Measurements from ENCODE around the gene UGT3A1. TPM values are rescaled to one million over a fixed set of nuclear protein-coding genes. Genes with fewer than 3 reads are reported as not detected.
A peak's percentile ranks its signal among the peaks of the same experiment; 100 is the strongest.

The UGT3A1 gene
- total and polyA plus RNA-seq, 4 donors, result 0.13 TPM; not detected in 3

GRCh38 chr5:35938568-35939227 lies 52.5 kb downstream of the UGT3A1 start, which contains the start of gene CAPSL:
Gene CAPSL (minus strand): TSS chr5:35938622. CDS start chr5:35921120, 17,502 bp downstream.
- intact Hi-C loops (cut with DNase I), result no loop called here
- Histone ChIP-seq H3K27ac (ENCODE audit: low read depth in 1 of 2, low read length in 2 of 2) (no peak within 1 kb of the TSS), H3K4me3 (ENCODE audit: low read length in 2 of 2) (no peak within 1 kb of the TSS), H3K9me3 (ENCODE audit: control insufficient read depth, low read length) (peaks cover 2% of the 10 kb centered on the region), H3K4me1 (ENCODE audit: control insufficient read depth in 1 of 2, insufficient read depth in 2 of 2, low read length in 2 of 2) (no peaks in the 10 kb centered on the region), H3K27me3 (ENCODE audit: control insufficient read depth in 1 of 2, insufficient read depth in 2 of 2, low read length in 1 of 2) (no peaks in the 10 kb centered on the region), H3K36me3 (ENCODE audit: control insufficient read depth in 1 of 2, insufficient read depth in 2 of 2, low read length in 1 of 2) (no peaks in the 10 kb centered on the region)
- 38 to 44% methylated on average over 2 of the region's 2 CpGs for WGBS, 2 donors
- DNase-seq (no peak), ATAC-seq (ENCODE audit: low FRiP score) (no peak)

GRCh38 chr5:35926389-35927051 lies 64.7 kb downstream of the UGT3A1 start:
- no peaks in the 10 kb centered on the region for H3K9me3 ChIP-seq (ENCODE audit: control insufficient read depth, low read length)
- ATAC-seq (ENCODE audit: low FRiP score) (peak; percentile 78), DNase-seq (no peak)
- no peak overlapping the region for H3K27ac ChIP-seq (ENCODE audit: low read depth in 1 of 2, low read length in 2 of 2)
- H3K4me1 ChIP-seq (ENCODE audit: control insufficient read depth in 1 of 2, insufficient read depth in 2 of 2, low read length in 2 of 2), result no peaks in the 10 kb centered on the region
- no peaks in the 10 kb centered on the region for H3K36me3 ChIP-seq (ENCODE audit: control insufficient read depth in 1 of 2, insufficient read depth in 2 of 2, low read length in 1 of 2)
- 32% methylated on average over 13 of the region's 13 CpGs for WGBS, 2 donors
- H3K27me3 ChIP-seq (ENCODE audit: control insufficient read depth in 1 of 2, insufficient read depth in 2 of 2, low read length in 1 of 2), result no peaks in the 10 kb centered on the region
- intact Hi-C loops (cut with DNase I), result loop anchor here (5.0 kb wide), 1 partner anchor 839 kb away; no protein-coding TSS in a partner anchor
- no peak overlapping the region for H3K4me3 ChIP-seq (ENCODE audit: low read length in 2 of 2)

DNA sequence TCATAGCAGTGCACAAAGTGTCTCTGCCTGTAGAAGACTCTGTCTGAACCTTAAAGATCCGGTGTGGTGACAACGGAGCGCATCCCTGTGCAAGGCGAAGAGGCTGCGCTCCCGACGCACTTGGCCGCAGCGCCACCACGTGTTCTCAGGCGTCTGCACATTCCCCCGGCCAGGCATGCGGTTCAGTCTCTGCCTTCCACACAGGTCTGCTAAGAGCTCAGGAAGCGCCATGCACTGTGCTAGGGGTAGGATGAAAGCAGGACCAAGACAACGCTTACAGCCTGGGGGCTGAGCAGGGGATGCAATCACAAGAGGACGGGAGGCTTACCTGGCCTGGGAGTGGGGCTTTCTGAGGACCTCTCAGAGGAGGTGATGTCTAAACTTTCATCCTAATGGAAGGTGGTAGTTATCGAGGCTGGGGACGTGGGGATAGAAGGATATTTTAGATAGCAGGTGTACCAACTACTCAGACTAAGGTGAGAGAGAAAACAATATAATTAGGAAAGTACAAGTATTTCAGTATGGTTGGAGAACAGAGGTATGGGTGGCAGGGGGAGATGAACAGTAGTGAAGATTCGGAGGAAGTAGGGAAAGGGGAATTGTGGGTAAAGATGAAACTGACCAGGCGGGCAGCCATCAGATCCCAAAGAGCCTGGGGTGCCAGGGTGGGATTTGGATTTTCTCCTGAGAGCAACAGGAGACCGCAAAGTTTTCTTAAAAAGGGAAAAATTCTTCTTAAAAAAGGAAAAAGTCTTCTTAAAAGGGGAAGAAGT lies 66.1 kb downstream of the UGT3A1 start:
- H3K9me3 ChIP-seq (ENCODE audit: control insufficient read depth, low read length), result no peaks in the 10 kb centered on the region
- ATAC-seq (ENCODE audit: low FRiP score), result peak; percentile 68
- intact Hi-C loops (cut with DNase I), result loop anchor here (5.0 kb wide), 1 partner anchor 838 kb away; no protein-coding TSS in a partner anchor
- H3K27ac ChIP-seq (ENCODE audit: low read depth in 1 of 2, low read length in 2 of 2), result no peak overlapping the region
- H3K4me1 ChIP-seq (ENCODE audit: control insufficient read depth in 1 of 2, insufficient read depth in 2 of 2, low read length in 2 of 2), result no peaks in the 10 kb centered on the region
- no peaks in the 10 kb centered on the region for H3K36me3 ChIP-seq (ENCODE audit: control insufficient read depth in 1 of 2, insufficient read depth in 2 of 2, low read length in 1 of 2)
- 15 to 17% methylated on average over 21 of the region's 21 CpGs for WGBS, 2 donors
- no peak overlapping the region for H3K4me3 ChIP-seq (ENCODE audit: low read length in 2 of 2)
- no peaks in the 10 kb centered on the region for H3K27me3 ChIP-seq (ENCODE audit: control insufficient read depth in 1 of 2, insufficient read depth in 2 of 2, low read length in 1 of 2)
- DNase-seq, result peak; percentile 71 to 79

GRCh38 chr5:35924122-35924949 lies 66.9 kb downstream of the UGT3A1 start:
- intact Hi-C loops (cut with DNase I), result no loop called here
- H3K9me3 ChIP-seq (ENCODE audit: control insufficient read depth, low read length), result peaks cover 5% of the 10 kb centered on the region
- H3K4me1 ChIP-seq (ENCODE audit: control insufficient read depth in 1 of 2, insufficient read depth in 2 of 2, low read length in 2 of 2), result no peaks in the 10 kb centered on the region
- ATAC-seq (ENCODE audit: low FRiP score), result no peak
- DNase-seq, result no peak
- no peaks in the 10 kb centered on the region for H3K27me3 ChIP-seq (ENCODE audit: control insufficient read depth in 1 of 2, insufficient read depth in 2 of 2, low read length in 1 of 2)
- no peaks in the 10 kb centered on the region for H3K36me3 ChIP-seq (ENCODE audit: control insufficient read depth in 1 of 2, insufficient read depth in 2 of 2, low read length in 1 of 2)
- no peak overlapping the region for H3K27ac ChIP-seq (ENCODE audit: low read depth in 1 of 2, low read length in 2 of 2)
- no peak overlapping the region for H3K4me3 ChIP-seq (ENCODE audit: low read length in 2 of 2)
- 49 to 52% methylated on average over 10 of the region's 10 CpGs for WGBS, 2 donors

GRCh38 chr5:35922468-35922867 lies 68.7 kb downstream of the UGT3A1 start:
- DNase-seq, result no peak
- Histone ChIP-seq H3K9me3 (ENCODE audit: control insufficient read depth, low read length) (peaks cover 5% of the 10 kb centered on the region), H3K27me3 (ENCODE audit: control insufficient read depth in 1 of 2, insufficient read depth in 2 of 2, low read length in 1 of 2) (no peaks in the 10 kb centered on the region), H3K4me1 (ENCODE audit: control insufficient read depth in 1 of 2, insufficient read depth in 2 of 2, low read length in 2 of 2) (no peaks in the 10 kb centered on the region), H3K27ac (ENCODE audit: low read depth in 1 of 2, low read length in 2 of 2) (no peak overlapping the region), H3K4me3 (ENCODE audit: low read length in 2 of 2) (no peak overlapping the region), H3K36me3 (ENCODE audit: control insufficient read depth in 1 of 2, insufficient read depth in 2 of 2, low read length in 1 of 2) (no peaks in the 10 kb centered on the region)
- WGBS, 2 donors, result 71 to 72% methylated on average over 7 of the region's 7 CpGs
- intact Hi-C loops (cut with DNase I), result no loop called here
- ATAC-seq (ENCODE audit: low FRiP score), result no peak

DNA sequence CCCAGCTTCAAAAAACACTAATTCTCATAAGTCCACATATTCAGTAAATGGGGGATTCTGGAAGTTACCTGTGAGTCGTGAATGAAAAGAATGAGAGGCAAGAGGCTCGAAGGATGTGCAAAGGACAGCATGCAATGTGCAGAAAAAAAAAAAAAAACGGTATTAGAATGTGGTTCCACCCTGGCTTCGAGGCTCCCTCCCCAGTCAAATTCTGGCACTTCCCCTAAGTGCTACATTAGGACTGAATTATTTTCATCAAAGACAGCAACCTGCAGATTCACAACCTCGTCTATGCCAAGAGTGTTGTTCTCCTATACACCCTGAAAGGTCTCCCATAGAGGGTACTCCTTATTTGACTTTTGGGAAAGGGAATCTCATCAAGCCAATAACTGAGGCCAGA lies 69.3 kb downstream of the UGT3A1 start:
- ATAC-seq (ENCODE audit: low FRiP score) (no peak), DNase-seq (no peak)
- Histone ChIP-seq H3K4me3 (ENCODE audit: low read length in 2 of 2) (no peak overlapping the region), H3K27ac (ENCODE audit: low read depth in 1 of 2, low read length in 2 of 2) (no peak overlapping the region), H3K36me3 (ENCODE audit: control insufficient read depth in 1 of 2, insufficient read depth in 2 of 2, low read length in 1 of 2) (no peaks in the 10 kb centered on the region), H3K27me3 (ENCODE audit: control insufficient read depth in 1 of 2, insufficient read depth in 2 of 2, low read length in 1 of 2) (no peaks in the 10 kb centered on the region), H3K4me1 (ENCODE audit: control insufficient read depth in 1 of 2, insufficient read depth in 2 of 2, low read length in 2 of 2) (no peaks in the 10 kb centered on the region), H3K9me3 (ENCODE audit: control insufficient read depth, low read length) (peaks cover 5% of the 10 kb centered on the region)
- WGBS, 2 donors, result 61 to 68% methylated on average over 5 of the region's 5 CpGs
- intact Hi-C loops (cut with DNase I), result no loop called here

- H3K9me3 ChIP-seq (ENCODE audit: control insufficient read depth, low read length), result peaks cover 5% of the 10 kb centered on the region
- intact Hi-C loops (cut with DNase I), result no loop called here
- 58 to 62% methylated on average over 11 of the region's 11 CpGs for WGBS, 2 donors
- DNase-seq (no peak), ATAC-seq (ENCODE audit: low FRiP score) (no peak)
- no peaks in the 10 kb centered on the region for H3K4me1 ChIP-seq (ENCODE audit: control insufficient read depth in 1 of 2, insufficient read depth in 2 of 2, low read length in 2 of 2)
- H3K27me3 ChIP-seq (ENCODE audit: control insufficient read depth in 1 of 2, insufficient read depth in 2 of 2, low read length in 1 of 2), result no peaks in the 10 kb centered on the region
- H3K4me3 ChIP-seq (ENCODE audit: low read length in 2 of 2), result no peak overlapping the region
- H3K36me3 ChIP-seq (ENCODE audit: control insufficient read depth in 1 of 2, insufficient read depth in 2 of 2, low read length in 1 of 2), result no peaks in the 10 kb centered on the region
- H3K27ac ChIP-seq (ENCODE audit: low read depth in 1 of 2, low read length in 2 of 2), result no peak overlapping the region
These were observed 70.3 kb downstream of the UGT3A1 start for GRCh38 chr5:35920890-35921289.

- no peak for ATAC-seq (ENCODE audit: low FRiP score)
These were observed 72.0 kb downstream of the UGT3A1 start for GRCh38 chr5:35919191-35919590.

More at GRCh38 chr5:35919191-35919590, 72.0 kb downstream of the UGT3A1 start:
- no peak for DNase-seq
- no peak overlapping the region for H3K4me3 ChIP-seq (ENCODE audit: low read length in 2 of 2)
- H3K27ac ChIP-seq (ENCODE audit: low read depth in 1 of 2, low read length in 2 of 2), result no peak overlapping the region
- 44 to 50% methylated on average over 4 of the region's 4 CpGs for WGBS, 2 donors
- no peaks in the 10 kb centered on the region for H3K36me3 ChIP-seq (ENCODE audit: control insufficient read depth in 1 of 2, insufficient read depth in 2 of 2, low read length in 1 of 2)
- H3K9me3 ChIP-seq (ENCODE audit: control insufficient read depth, low read length), result peaks cover 5% of the 10 kb centered on the region
- no peaks in the 10 kb centered on the region for H3K4me1 ChIP-seq (ENCODE audit: control insufficient read depth in 1 of 2, insufficient read depth in 2 of 2, low read length in 2 of 2)
- no peaks in the 10 kb centered on the region for H3K27me3 ChIP-seq (ENCODE audit: control insufficient read depth in 1 of 2, insufficient read depth in 2 of 2, low read length in 1 of 2)
- intact Hi-C loops (cut with DNase I), result no loop called here
